Heart left ventricle (tissue), 13 donors: ENCODE results near the gene KCNC3.

Source experiments
- CTCF ChIP-seq, 12 donors: fragments of 200-600 bp; sonication (generic) in 4 of 12; IDR thresholded peaks; one replicate each; pipeline versions ENCODE4 v1.5.0 to v1.8.0; 2018 to 2022; ENCODE audit warnings: antibody characterized with exemption in 12 of 12, mild to moderate bottlenecking in 5 of 12
- POLR2A ChIP-seq, 2 donors: fragments of 450-650 bp; IDR thresholded peaks; one replicate each; pipeline ENCODE4 v1.6.1; 2017; ENCODE audit warnings: antibody characterized with exemption in 2 of 2, mild to moderate bottlenecking in 2 of 2, moderate library complexity in 2 of 2
- donor health status: ischemic (EF 13 %, LVEDD 7.1; RV severe dilation, severe dysfunction).
- donor health status: DM: no; HTN: yes; CAD: no.
- donor health status: DM: no; HTN: no; CAD: no.
- donor health status: ischemic (EF 25% LVEDD 6.9; RV normal size, moderate dysfunction).
- donor health status: ischemic (EF 25% LVEDD 5.7; RV mildly dilated, moderate dysfunction).
- donor health status: ischemic (EF 35%, LVEDD 5.7; RV mildly dilated, moderate dysfunction).
- donor health status: nonischemic (EF 11% LVEDD 7.7; RV severe dilation, severe dysfunction).
- donor health status: DM: yes; HTN: yes; CAD: no.
- donor health status: PGD.
- donor health status: ischemic (EF 29% LVEDD 5.4; RV normal size, mild dysfunction).
- donor health status: nonischemic (EF 23%, LVEDD 6.1; RV moderate dilation, normal function).

- TF ChIP-seq CTCF (IDR thresholded peaks at IDR 0.05) (no peak), POLR2A (IDR thresholded peaks at IDR 0.05) (peak in 1 of 2 donors; percentile 34)
Observed at GRCh38 chr19:50330365-50331078, 1.3 kb upstream of the KCNC3 start.
